GOT3 (cell line): ENCODE measurements around the gene RASGRP3.

ENCODE experiments used
- DNase-seq: peaks from one replicate; lab custom pipeline; 2025; ENCODE audit warnings: mixed read lengths; lab: John Stamatoyannopoulos, UW

The RASGRP3 gene

GRCh38 chr2:33581872-33582271 is 105.4 kb downstream of the RASGRP3 start:
- DNase-seq = no peak

- DNase-seq = no peak
Measured at GRCh38 chr2:33583194-33583938, 106.9 kb downstream of the RASGRP3 start.

- no peak for DNase-seq
Measured at GRCh38 chr2:33586766-33587165, 110.3 kb downstream of the RASGRP3 start.

GRCh38 chr2:33588232-33588631 is 111.8 kb downstream of the RASGRP3 start:
- DNase-seq = no peak

- DNase-seq = no peak
Measured at GRCh38 chr2:33589444-33589843, 113.0 kb downstream of the RASGRP3 start.

- DNase-seq = no peak
Measured at GRCh38 chr2:33595385-33595784, 118.9 kb downstream of the RASGRP3 start.

GRCh38 chr2:33597026-33597425 is 120.6 kb downstream of the RASGRP3 start:
- DNase-seq = no peak

- DNase-seq = no peak
Measured at GRCh38 chr2:33598561-33599174, 122.2 kb downstream of the RASGRP3 start.

- peak; percentile 95 for DNase-seq
Measured at GRCh38 chr2:33599175-33599942, 122.9 kb downstream of the RASGRP3 start, which contains the start of gene FAM98A. FAM98A (minus strand) TSS chr2:33599299; CDS start chr2:33599221, 78 bp downstream.

GRCh38 chr2:33599943-33600192 is 123.4 kb downstream of the RASGRP3 start:
- DNase-seq = no peak

GRCh38 chr2:33602201-33602830 is 125.9 kb downstream of the RASGRP3 start:
- no peak for DNase-seq

- DNase-seq = no peak
Measured at GRCh38 chr2:33603416-33603815, 127.0 kb downstream of the RASGRP3 start.

GRCh38 chr2:33605056-33605455 is 128.6 kb downstream of the RASGRP3 start:
- no peak for DNase-seq

- DNase-seq = no peak
Measured at GRCh38 chr2:33606100-33606499, 129.7 kb downstream of the RASGRP3 start.

GRCh38 chr2:33606622-33607021 is 130.2 kb downstream of the RASGRP3 start:
- DNase-seq = no peak

- DNase-seq = no peak
Measured at GRCh38 chr2:33607251-33607721, 130.8 kb downstream of the RASGRP3 start.

- DNase-seq = no peak
Measured at GRCh38 chr2:33607905-33608304, 131.5 kb downstream of the RASGRP3 start.

GRCh38 chr2:33614190-33614589 is 137.7 kb downstream of the RASGRP3 start:
- no peak for DNase-seq
